Osteocyte (in vitro differentiated cells): Measurements from ENCODE around the gene PDE4B. TPM values are rescaled to one million over a fixed set of nuclear protein-coding genes. Genes with fewer than 3 reads are reported as not detected.
"Not testable (repeated sequence)": the region's sequence is repeated elsewhere in the genome, so short reads cannot be mapped to it uniquely, and the experiment has no call there.

ENCODE experiments used
- DNase-seq: peaks from one replicate; pipeline ENCODE4 v3.0.0; 2021; ENCODE audit warnings: mixed read lengths; ENCODE audit not compliant: unreplicated experiment; ENCODE audit errors: extremely low spot score
- H3K27ac Mint-ChIP-seq: one replicate; pipeline ENCODE4 v1.8.0; 2021; ENCODE audit warnings: mild to moderate bottlenecking, mixed read lengths; ENCODE audit not compliant: unreplicated experiment
- H3K27me3 Mint-ChIP-seq: one replicate; pipeline ENCODE4 v1.8.0; 2021; ENCODE audit warnings: mixed read lengths; ENCODE audit not compliant: unreplicated experiment
- H3K36me3 Mint-ChIP-seq: one replicate; pipeline ENCODE4 v1.8.0; 2021; ENCODE audit warnings: mixed read lengths; ENCODE audit not compliant: unreplicated experiment
- H3K4me1 Mint-ChIP-seq: one replicate; pipeline ENCODE4 v1.8.0; 2021; ENCODE audit warnings: mixed read lengths; ENCODE audit not compliant: unreplicated experiment
- H3K4me3 Mint-ChIP-seq: one replicate; pipeline ENCODE4 v1.8.0; 2021; ENCODE audit warnings: mild to moderate bottlenecking, moderate library complexity, mixed read lengths; ENCODE audit not compliant: unreplicated experiment
- H3K9me3 Mint-ChIP-seq: one replicate; pipeline ENCODE4 v1.8.0; 2021; ENCODE audit warnings: mixed read lengths; ENCODE audit not compliant: unreplicated experiment
- total RNA-seq: library from RNA; stranded (reverse); gene quantifications from 2 replicates; pipeline ENCODE4 v1.2.1, GENCODE V29; 2021
- TF ChIP-seq, protein P1 (sequence below): fragments of 200-600 bp; sonication (generic); IDR thresholded peaks from 2 replicates; pipeline ENCODE4 v1.5.0; 2021; ENCODE audit warnings: antibody characterized with exemption, mild to moderate bottlenecking, moderate library complexity

PDE4B gene
- total RNA-seq, 1 donor from 2014 or later, result 53.1 TPM

DNA sequence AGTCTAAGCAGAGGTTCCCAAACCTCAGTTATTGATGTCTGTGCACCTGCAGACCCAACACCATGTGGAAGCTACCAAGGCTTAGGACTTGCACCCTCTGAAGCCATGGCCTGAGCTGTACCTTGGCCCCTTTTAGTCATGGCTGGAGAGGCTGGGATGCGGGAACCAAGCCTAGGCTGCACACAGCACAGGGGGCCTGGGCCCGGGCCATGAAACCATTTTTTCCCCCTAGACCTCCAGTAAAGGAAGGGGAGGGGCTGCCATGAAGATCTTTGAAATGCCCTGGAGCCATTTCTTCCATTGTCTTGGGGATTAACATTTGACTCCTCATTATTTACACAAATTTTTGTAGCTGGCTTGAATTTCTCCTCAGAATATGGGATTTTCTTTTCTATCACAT, 265.9 kb downstream of the PDE4B start:
- DNase-seq, result no peak
- Mint-ChIP-seq H3K27me3 (peaks cover 23% of the 10 kb centered on the region), H3K27ac (no peak overlapping the region), H3K4me1 (no peaks in the 10 kb centered on the region), H3K4me3 (no peak overlapping the region), H3K9me3 (no peaks in the 10 kb centered on the region), H3K36me3 (no peaks in the 10 kb centered on the region)
- TF ChIP-seq, protein P1, sequence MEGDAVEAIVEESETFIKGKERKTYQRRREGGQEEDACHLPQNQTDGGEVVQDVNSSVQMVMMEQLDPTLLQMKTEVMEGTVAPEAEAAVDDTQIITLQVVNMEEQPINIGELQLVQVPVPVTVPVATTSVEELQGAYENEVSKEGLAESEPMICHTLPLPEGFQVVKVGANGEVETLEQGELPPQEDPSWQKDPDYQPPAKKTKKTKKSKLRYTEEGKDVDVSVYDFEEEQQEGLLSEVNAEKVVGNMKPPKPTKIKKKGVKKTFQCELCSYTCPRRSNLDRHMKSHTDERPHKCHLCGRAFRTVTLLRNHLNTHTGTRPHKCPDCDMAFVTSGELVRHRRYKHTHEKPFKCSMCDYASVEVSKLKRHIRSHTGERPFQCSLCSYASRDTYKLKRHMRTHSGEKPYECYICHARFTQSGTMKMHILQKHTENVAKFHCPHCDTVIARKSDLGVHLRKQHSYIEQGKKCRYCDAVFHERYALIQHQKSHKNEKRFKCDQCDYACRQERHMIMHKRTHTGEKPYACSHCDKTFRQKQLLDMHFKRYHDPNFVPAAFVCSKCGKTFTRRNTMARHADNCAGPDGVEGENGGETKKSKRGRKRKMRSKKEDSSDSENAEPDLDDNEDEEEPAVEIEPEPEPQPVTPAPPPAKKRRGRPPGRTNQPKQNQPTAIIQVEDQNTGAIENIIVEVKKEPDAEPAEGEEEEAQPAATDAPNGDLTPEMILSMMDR, result no peak

GRCh38 chr1:66067219-66067618, 274.5 kb downstream of the PDE4B start:
- H3K27ac Mint-ChIP-seq, DNase-seq, H3K9me3 Mint-ChIP-seq, H3K4me3 Mint-ChIP-seq, H3K36me3 Mint-ChIP-seq, H3K4me1 Mint-ChIP-seq: not testable (repeated sequence)
- H3K27me3 Mint-ChIP-seq, result peaks cover 30% of the 10 kb centered on the region

DNA sequence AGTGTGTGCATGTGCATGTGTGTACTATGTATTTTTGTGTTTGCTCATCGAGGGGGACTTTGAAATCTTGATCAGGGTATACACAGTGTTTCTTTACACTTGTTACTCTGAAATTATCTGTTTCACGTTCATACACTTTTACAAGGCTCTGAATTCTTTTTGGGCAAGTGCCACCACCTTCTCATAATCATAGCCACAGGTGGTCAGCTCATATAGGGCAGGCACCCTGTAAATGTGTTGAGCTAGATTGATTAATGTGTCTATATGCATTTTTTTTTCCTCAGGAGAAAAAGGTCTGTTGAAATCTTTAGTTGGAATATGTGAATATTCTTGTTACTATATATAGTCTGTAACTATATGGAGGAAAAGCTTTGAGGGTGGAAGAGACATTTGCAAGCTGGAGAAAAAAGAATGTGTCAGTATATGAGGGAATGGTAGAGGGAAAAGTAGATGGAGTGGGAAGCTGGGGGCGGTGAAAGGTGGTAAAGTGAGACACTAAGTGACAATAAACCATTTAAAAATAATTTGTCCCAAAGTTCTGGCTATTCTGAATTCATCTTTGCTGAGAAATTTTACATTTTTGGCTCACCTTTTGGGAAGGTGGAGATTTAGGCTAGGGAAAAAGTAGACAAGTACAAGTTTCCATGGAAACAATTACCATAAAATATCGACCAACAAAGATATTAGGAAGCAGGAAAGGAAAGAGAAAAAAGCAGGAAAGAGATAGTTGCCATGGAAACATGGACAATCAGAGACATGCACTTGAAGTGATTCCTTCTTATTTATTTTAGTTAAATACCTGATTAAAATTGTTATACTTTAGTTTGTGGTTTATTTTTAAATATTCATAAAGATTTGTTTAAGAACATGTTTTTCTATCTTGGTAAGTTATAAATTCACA, 277.5 kb downstream of the PDE4B start:
- H3K27me3 Mint-ChIP-seq, result peaks cover 23% of the 10 kb centered on the region
- no peaks in the 10 kb centered on the region for H3K36me3 Mint-ChIP-seq
- H3K27ac Mint-ChIP-seq, result no peak overlapping the region
- no peaks in the 10 kb centered on the region for H3K9me3 Mint-ChIP-seq
- TF ChIP-seq, protein P1, result no peak
- H3K4me3 Mint-ChIP-seq, result no peak overlapping the region
- H3K4me1 Mint-ChIP-seq, result no peaks in the 10 kb centered on the region
- DNase-seq, result no peak

DNA sequence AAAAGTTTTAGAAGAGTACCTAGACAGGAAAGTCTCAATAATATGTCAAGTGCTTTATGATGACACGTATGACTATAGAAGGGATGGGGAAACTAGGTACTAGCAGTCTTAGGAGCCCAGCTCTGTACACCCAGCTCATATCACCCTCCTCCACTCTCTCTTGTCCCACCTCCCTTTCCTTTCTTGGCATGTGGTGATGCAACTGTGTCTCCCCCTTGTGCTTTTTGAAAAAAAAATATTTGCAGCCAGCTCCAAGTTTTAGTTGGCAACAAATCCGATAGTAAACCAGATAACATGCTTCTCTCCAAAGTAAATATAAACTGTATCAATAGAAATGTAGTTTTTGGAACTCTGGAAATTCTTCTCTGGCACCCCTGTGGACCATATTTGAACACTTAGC, 280.7 kb downstream of the PDE4B start:
- no peak for DNase-seq
- TF ChIP-seq, protein P1, result no peak
- Mint-ChIP-seq H3K4me3 (no peak overlapping the region), H3K36me3 (no peaks in the 10 kb centered on the region), H3K27me3 (peaks cover 23% of the 10 kb centered on the region), H3K27ac (no peak overlapping the region), H3K9me3 (no peaks in the 10 kb centered on the region), H3K4me1 (no peaks in the 10 kb centered on the region)

- Mint-ChIP-seq H3K27me3 (peaks cover 23% of the 10 kb centered on the region), H3K36me3 (no peaks in the 10 kb centered on the region), H3K4me3 (no peak overlapping the region), H3K27ac (no peak overlapping the region), H3K9me3 (no peaks in the 10 kb centered on the region), H3K4me1 (no peaks in the 10 kb centered on the region)
- no peak for DNase-seq
- TF ChIP-seq, protein P1, result no peak
Measured at GRCh38 chr1:66074147-66074546, 281.5 kb downstream of the PDE4B start.
